Measurements from ENCODE around the gene MMP28.

Gene MMP28

GRCh38 chr17:35716897-35717465, 78.5 kb downstream of the MMP28 start:
- no peak for DNase-seq

GRCh38 chr17:35716173-35716572, 79.3 kb downstream of the MMP28 start:
- DNase-seq: no peak

All from OCI-M1 (cell line).